ENCODE measurements around the gene SLC25A3.

GRCh38 chr12:98610596-98610995 is 17.1 kb downstream of the SLC25A3 start:
- TF ChIP-seq CTCF (conservative IDR thresholded peaks at IDR 0.05; ENCODE audit: low read depth, low read length) (no peak), EZH2 (IDR thresholded peaks at IDR 0.05; ENCODE audit: borderline replicate concordance, low read depth, low read length, poor library complexity, severe bottlenecking) (no peak)

Measured in A673 (cell line).